GM23338 (cell line): ENCODE data around the gene PGS1.

Experiments
- CTCF ChIP-seq, 2 experiments: fragments of 200-600 bp in 1 of 2; sonication (generic) in 1 of 2; conservative IDR thresholded peaks; 2 replicates each; pipeline versions ENCODE4 v1.5.1 to v1.6.1; 2016 to 2017; ENCODE audit warnings: antibody characterized with exemption in 2 of 2, low read depth in 2 of 2, mild to moderate bottlenecking in 2 of 2, moderate library complexity in 1 of 2
- EZH2 ChIP-seq: fragments of 200-600 bp; sonication (generic); IDR thresholded peaks from one replicate; pipeline ENCODE4 v1.8.0; 2017; ENCODE audit warnings: antibody characterized with exemption, mild to moderate bottlenecking, low read depth; ENCODE audit not compliant: unreplicated experiment
- EZH2phosphoT487 ChIP-seq: fragments of 200-600 bp; sonication (generic); IDR thresholded peaks from one replicate; pipeline ENCODE4 v1.8.1; 2018; ENCODE audit warnings: antibody characterized with exemption; ENCODE audit not compliant: unreplicated experiment
- POLR2AphosphoS5 ChIP-seq: IDR thresholded peaks from 2 replicates; pipeline ENCODE4 v1.6.1; 2016; ENCODE audit warnings: antibody characterized with exemption, low read depth
- REST ChIP-seq: IDR thresholded peaks from one replicate; pipeline ENCODE4 v1.6.1; 2018; ENCODE audit warnings: antibody characterized with exemption; ENCODE audit not compliant: unreplicated experiment
- ZNF331 ChIP-seq: fragments of 250-450 bp; sonication (Bioruptor Pico); IDR thresholded peaks from 2 replicates; pipeline ENCODE4 v1.5.0; 2020; ENCODE audit warnings: low read depth, mild to moderate bottlenecking, moderate library complexity

- TF ChIP-seq EZH2 (no peak), POLR2AphosphoS5 (no peak), CTCF (conservative IDR thresholded peaks at IDR 0.05; ENCODE audit: low read depth in 2 of 2) (no peak), REST (no peak), EZH2phosphoT487 (no peak), ZNF331 (CRISPR knock-in tag) (no peak)
These were observed 43.8 kb downstream of the PGS1 start for GRCh38 chr17:78422267-78422605.
